ENCODE results near the gene ATP13A4. TPM values are rescaled to one million over a fixed set of nuclear protein-coding genes. Genes with fewer than 3 reads are reported as not detected.
"Not testable (repeated sequence)": the region's sequence is repeated elsewhere in the genome, so short reads cannot be mapped to it uniquely, and the experiment has no call there.

The ATP13A4 gene
- polyA plus RNA-seq, 3 donors = 0.72 to 1.2 (median 1.2) TPM

DNA sequence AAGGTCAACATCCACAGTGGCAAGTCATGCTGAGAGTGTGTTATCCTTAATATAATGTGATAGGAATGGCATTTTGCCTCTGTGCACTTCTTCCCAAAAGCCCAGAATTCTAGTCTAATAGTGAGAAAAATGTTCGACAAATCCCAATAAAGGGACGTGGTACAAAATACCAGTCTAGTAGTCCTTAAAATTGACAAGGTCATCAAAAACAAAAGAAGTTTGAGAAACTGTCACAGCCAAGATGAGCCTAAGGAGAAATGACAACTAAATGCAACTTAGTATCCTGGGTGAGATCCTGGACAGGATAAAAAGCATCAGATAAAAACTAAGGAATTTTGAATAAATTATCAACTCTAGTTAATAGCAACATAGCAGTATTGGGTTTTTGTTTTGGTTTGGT, 14.4 kb upstream of the ATP13A4 start:
- DNase-seq (ENCODE audit: extremely low read depth in 1 of 11, low read depth in 9 of 11, low spot score in 4 of 11) = no peak

DNA sequence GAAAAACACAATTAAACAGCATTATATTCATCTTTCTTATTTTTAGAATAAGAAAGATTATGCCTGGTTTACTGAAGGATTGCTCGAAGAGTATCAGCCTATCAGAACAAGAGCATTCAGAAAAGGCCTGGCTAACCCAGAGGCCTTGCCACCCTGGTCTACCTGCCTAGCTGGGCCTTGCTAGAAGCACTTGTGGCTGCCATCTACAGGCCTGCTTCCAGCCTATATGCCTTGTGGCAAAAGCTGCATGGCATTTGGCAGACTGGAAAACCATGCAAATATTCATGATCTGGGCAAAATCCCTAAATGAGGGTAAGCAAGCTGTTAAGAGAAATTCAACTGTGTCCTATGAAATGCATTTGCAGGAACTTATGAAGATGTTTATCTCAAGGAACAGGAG, 9.3 kb upstream of the ATP13A4 start:
- no peak for DNase-seq (ENCODE audit: extremely low read depth in 1 of 11, low read depth in 9 of 11, low spot score in 4 of 11)

DNA sequence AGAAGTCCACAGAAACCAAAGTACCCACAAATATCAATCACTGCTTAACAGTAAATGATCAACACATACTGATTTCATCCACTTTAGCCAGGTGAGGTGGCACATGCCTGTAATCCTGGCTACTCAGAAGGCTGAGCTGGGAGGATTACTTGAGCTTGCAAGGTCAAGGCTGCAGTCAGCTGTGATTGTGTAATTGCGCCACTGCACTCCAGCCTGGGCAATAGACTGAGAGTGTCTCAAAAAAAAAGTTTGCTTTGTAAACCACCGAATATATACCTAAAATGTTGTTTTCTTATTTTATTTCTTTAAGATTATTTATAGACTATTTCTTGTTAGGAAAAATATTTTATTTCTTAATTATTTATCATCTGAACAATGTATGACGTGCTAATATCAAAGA, 8.7 kb upstream of the ATP13A4 start:
- DNase-seq (ENCODE audit: extremely low read depth in 1 of 11, low read depth in 9 of 11, low spot score in 4 of 11) = no peak

DNA sequence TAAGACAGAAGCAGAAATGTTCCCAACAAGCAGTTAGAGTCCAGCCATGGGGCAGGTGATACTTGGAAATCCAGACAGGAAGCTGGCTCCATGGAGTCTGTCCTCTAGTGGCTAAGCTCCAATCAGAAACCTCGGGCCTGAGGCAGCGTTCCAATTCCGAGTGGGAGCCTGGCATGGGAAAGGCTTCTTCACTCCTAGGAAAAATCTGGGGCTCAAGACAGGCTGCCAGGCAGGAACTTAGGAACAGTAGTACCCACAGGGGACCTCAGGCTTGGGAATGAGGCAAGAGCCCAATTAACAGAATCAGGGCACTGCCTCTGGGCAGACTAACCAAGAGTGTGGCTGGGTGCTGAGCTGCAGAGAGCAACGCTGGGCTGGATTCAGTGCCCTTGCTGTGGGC, 6.2 kb upstream of the ATP13A4 start:
- DNase-seq (ENCODE audit: extremely low read depth in 1 of 11, low read depth in 9 of 11, low spot score in 4 of 11) = no peak

DNA sequence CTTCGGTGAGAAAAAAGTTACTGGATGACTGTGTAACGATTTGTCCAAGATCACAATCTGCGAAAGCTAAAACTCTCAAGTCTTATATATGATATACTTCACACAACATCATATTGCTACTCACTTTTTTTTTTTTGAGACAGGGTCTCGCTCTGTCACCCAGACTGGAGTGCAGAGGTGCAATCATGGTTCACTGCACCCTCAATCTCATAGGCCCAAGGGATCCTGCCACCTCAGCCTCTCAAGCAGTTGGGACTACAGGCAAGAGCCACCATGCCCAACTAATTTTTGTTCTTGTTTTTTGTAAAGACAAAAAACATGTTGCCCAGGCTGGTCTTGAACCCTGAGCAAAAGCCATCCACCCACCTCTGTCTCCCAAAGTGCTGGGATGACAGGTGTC, 5.4 kb upstream of the ATP13A4 start:
- no peak for DNase-seq (ENCODE audit: extremely low read depth in 1 of 11, low read depth in 9 of 11, low spot score in 4 of 11)

DNA sequence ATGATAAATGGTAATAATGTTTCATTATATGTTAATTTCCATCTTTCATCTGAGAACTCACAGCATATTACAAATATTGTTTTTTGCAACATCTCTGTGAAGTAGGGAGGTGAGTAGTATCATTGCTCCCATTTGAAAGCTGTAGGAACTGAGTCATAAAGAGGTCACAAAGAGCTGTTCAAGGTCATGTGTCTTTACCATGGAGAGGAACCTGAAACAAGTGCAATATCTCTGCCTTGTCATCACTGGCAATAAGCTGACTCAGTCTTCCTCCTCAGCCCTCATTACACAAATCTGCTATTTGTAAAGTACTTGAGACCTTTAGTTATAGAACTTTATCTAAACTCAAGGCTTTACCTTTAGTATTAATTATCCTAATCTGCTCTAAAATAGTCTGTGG, 4.4 kb upstream of the ATP13A4 start:
- no peak for DNase-seq (ENCODE audit: extremely low read depth in 1 of 11, low read depth in 9 of 11, low spot score in 4 of 11)

DNA sequence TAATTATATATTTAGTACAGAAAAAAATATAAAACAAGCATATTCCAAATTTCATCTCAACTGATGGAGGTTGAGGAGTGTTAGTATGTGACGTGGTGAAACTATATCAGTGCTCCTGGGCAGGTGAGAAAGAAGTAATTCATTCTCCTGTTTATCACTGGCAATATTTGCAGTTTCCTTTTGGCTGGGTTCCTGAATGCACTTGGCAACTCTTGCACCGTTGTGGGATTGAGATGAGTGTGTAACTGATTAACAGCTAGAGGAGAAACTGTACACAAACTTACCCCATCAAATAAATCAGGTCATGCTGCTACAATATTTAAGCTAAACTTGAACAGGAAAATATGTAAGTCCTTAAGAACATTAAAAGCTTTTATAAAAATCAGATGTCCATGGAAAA, 2.1 kb upstream of the ATP13A4 start:
- DNase-seq (ENCODE audit: extremely low read depth in 1 of 11, low read depth in 9 of 11, low spot score in 4 of 11) = no peak

DNA sequence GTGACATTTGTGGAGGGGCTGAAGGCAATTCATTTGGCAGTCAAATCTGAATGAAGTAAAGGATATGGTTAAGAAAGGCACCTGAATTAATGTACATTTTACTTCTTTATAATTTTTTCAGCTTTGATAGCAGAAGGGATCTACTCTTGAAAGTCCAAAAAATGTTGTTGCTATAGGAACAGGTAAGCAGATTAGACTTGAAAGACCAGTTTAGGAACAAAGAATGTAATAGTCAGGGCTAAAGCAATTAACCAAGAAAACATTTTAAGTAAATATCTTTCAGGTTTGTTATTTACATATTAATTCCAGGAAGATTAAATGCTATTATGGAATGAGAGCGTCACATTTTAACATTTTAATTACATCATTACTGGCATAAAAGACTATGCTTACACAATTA, 1.1 kb downstream of the ATP13A4 start:
- peak in 1 of 11 donors; percentile 12 for DNase-seq (ENCODE audit: extremely low read depth in 1 of 11, low read depth in 9 of 11, low spot score in 4 of 11)

DNA sequence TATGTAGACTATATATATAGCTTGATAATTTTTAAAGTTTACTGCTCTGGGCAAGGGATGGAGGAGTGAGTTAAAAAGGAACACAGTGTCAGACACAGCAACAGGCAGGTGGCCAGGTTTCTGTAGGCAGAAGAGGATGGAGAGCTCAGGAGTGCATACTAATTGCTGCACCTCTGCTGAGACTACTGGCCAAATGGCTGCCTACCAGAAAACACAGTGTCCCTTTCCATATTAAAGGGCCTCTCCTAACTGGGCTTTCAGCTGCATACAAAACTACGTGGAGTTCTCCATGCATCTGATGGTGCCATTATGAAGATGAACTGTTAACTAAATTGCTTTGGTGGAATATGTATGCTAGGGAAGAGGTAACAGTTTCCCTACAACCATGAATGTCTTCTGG, 1.8 kb downstream of the ATP13A4 start:
- no peak for DNase-seq (ENCODE audit: extremely low read depth in 1 of 11, low read depth in 9 of 11, low spot score in 4 of 11)

DNA sequence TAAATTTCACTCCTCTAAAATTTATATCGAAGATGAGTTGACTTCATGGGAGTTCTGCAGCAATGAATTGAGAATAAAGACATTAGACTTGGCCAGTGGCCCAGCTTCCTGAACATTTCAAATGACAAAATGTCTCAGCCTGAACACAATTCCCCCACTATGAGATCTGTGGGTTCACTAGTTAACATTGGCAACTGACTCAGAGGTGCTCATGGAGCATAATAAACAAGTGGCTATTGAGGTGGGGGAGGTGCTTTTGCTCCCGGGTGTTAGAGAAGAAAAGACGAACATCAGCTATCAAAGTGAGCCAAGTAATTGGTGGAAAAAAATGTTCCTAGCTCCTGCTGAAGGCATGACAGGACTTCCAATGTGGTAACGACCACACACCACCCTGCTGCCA, 6.3 kb downstream of the ATP13A4 start:
- no peak for DNase-seq (ENCODE audit: extremely low read depth in 1 of 11, low read depth in 9 of 11, low spot score in 4 of 11)

DNA sequence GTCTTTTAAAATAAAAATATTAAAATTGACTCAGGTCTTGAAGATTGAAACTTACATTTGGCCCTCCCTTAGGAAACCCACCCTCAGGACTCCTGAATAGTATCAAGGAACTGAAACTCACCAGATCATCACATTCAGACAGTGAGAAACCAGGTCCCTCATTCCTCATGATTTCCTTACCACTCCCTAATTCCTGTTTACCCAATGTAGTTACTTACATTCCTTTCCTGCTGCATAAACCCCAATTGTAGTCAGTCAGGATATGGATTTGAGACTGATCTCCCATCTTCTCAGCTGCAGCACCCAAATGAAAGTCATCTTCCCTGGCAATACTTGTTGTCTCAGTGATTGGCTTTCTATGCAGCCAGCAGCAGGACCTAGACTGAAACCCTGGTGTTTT, 8.6 kb downstream of the ATP13A4 start:
- DNase-seq (ENCODE audit: extremely low read depth in 1 of 11, low read depth in 9 of 11, low spot score in 4 of 11) = no peak

DNA sequence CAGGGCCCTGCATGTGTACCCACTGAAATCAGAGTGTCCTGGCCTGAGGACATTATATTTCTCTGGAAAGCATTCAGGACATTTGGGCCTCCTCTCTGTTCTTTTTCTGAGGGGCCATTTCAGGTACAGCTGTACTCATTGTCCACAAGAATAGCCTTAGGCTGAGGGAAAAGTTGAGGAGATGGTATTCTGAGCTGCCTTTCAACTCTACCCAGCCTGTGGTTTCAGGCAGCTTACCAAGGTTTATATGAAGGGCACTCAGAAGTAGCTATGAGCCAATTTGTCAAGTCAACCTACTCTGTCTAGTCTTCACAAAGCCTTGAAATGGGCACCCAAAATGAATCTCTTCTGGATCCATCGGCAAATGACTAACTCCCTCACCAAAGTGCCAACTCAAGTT, 9.4 kb downstream of the ATP13A4 start:
- no peak for DNase-seq (ENCODE audit: extremely low read depth in 1 of 11, low read depth in 9 of 11, low spot score in 4 of 11)

DNA sequence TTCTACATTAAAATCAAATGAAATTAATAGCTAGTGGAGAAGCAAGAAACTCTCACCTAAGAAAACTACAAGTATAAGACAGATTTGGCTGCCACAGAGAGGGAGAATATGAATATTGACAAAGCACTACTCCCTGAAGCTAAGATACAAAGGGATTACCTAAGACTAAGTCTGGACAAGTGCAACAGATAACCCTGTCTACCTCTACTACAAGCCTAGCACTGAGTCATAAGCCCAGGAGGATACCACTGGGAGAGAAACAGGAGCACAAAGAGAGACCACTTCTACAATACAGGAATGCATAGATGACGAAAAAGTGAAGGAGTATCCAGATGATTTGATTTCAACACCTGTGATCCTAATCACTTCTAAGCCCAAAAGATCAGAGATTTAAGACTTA, 10.4 kb downstream of the ATP13A4 start:
- no peak for DNase-seq (ENCODE audit: extremely low read depth in 1 of 11, low read depth in 9 of 11, low spot score in 4 of 11)

DNA sequence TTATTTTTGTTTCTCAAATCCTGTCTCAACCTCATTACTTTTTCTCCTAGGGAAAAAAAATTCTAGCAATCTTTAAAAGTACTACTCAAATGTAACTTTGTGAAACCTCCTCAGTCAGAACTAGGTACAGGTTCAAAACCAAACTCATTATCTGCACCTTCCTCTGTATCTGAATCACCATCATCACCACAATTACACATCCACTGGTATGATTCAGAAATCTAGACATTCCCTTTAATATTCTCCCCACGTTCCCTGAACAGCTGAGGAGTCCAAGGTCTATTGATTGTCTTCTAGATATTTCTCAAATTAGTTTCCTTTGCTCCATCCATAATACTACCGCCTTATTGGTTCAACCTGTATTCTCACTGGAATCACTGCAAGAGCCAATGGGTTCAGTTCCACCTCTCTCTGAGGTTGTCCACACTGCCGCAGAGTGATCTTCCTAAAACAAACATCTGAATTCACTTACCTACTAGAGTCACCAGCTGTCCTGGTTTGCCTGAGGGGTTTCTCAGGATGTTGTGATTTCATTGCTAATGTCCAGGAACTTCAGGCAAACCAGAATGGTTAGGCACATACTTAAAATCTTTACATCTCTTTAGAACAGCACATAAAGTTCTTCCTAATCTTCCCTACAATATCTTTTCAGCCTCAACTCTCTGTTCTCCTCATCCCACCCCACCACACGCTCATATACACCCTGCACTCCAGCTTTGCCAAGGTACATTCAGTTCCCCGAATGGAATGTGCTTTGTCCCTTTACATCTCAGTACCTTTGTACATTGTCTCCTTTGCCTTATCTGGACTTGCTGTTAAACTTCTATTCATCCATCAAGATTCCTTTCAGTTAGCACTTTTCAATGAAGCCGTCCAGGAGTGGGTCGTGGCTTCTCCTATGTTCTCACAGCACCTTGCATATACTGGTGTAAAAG, 24.2 kb downstream of the ATP13A4 start:
- DNase-seq (ENCODE audit: extremely low read depth in 1 of 11, low read depth in 9 of 11, low spot score in 4 of 11) = no peak

DNA sequence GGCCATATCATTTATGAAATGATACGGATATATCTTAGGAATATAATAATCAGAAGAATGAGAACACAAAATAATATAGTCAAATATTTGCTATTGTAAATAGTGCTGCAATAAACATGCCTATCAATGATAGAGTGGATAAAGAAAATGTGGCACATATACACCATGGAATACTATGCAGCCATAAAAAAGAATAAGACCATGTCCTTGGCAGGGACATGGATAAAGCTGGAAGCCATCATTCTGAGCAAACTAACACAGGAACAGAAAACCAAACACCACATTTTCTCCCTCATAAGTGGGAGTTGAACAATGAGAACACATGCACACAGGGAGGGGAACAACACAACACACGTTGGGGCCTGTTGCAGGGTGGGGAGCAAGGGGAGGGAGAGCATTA, 28.6 kb downstream of the ATP13A4 start:
- not testable (repeated sequence) for DNase-seq (ENCODE audit: extremely low read depth in 1 of 11, low read depth in 9 of 11, low spot score in 4 of 11)

DNA sequence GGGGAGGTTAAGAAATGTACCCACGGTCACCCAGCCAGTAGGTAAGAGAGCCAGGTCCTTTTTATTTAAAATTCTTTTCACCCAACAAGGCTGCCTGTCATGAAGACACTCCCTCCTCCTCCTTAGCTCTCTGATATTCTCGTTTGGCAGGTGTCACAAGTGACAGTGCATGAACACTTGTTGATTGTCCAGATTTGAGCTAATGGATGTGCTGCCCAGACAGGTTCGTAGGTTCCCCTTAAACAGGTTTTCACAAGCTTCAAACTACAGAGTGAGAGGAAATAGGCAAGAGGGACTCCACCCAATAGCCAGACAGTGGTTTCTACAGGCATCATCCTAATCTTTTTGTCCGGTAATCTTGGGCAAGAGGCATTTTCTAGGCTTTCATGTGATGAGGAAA, 32.2 kb downstream of the ATP13A4 start:
- DNase-seq (ENCODE audit: extremely low read depth in 1 of 11, low read depth in 9 of 11, low spot score in 4 of 11) = no peak

DNA sequence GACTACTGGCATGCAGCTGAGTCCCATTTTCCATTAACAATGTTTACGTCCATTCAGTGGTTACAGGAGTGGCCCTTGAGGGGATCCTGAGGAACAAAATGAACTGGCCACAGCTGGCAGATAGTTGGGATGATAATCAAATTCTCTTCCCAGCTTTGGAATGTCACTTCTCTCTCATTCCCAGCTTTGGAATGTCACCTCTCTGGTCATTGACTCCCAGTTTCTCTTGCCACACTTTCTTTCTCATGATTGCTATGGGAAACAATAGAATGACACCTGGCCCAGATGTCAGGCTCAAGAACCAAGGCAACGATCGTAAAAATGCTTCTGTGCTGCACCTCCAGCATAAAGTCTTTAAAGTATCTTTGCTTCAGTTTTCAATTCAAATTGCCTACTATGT, 34.0 kb downstream of the ATP13A4 start:
- no peak for DNase-seq (ENCODE audit: extremely low read depth in 1 of 11, low read depth in 9 of 11, low spot score in 4 of 11)

DNA sequence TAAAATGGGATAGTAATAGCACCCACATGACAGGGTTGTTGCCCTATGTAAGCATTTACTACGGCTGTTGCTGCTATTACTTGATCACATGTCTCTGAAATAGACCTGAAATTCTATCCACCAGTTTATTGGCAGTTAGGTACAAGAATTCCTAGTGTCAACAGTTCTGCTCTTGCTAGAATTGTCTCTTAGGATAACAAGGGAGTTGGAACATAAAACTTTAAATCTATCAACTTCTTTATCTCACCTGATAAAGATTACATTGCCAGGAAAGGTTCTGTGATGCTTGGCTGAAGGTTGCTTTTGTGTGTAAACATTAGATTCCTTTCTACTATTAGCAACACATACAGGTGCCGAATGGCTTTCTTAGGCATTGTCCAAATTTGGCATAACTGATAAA, 38.7 kb downstream of the ATP13A4 start:
- DNase-seq (ENCODE audit: extremely low read depth in 1 of 11, low read depth in 9 of 11, low spot score in 4 of 11) = no peak

DNA sequence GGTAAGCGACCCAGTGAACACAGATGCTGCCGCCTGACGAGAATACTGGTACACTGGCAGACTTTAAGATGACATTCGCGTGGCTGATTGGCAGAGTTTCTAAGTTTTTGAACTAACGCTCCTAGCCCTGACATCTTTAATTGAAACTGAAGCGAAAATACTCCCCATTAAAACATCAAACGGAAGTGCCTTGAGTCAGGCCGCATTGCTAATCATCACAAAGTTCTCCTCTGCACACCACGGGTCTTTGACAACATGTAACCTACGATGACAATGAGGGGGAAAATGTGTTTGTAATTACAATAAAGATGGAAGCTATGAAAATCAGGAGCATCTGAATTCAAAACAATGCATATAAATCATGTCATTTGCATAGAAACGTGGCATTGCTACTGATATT, 44.5 kb downstream of the ATP13A4 start:
- no peak for DNase-seq (ENCODE audit: extremely low read depth in 1 of 11, low read depth in 9 of 11, low spot score in 4 of 11)

DNA sequence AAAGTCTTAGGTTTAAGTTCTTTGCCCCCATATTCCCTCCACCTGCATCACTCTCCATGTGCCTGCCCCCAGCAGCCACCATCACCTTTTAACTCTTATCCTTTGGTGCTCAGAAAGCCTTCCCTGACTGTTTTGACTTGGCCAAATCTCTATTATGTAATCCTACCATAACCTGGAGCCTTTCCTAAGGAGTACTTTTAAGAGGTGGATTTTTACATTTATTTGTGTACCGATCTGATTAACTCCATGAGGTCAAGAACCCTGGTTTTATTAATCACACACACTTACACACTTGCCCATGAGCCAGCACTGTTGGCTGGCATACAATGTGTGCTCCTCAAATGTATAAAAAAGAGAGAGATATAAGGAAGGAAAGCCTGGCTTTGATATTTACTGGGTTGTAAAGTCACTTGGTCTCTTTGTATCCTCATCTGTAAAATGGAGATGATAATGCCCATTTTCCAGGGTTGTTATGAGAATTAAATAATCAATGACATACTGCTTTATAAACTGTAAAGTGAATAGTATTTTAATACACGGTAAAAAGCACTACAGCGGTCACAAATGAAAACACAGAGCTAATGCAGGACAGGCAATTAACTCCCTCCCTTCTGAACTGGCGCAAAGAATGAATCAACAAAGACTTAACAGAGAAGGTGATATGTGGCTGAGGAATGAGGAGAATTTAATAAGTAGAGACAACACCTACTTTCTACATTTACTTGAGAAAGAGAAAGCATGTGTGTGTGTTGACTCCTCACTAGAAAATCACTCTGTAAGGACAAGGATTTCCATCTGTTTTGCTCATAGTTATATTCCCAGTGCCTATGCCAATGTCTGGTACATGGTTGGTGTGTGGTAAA, 45.4 kb downstream of the ATP13A4 start:
- DNase-seq (ENCODE audit: extremely low read depth in 1 of 11, low read depth in 9 of 11, low spot score in 4 of 11) = no peak

Data from renal cortex interstitium (tissue), 11 donors.